22Rv1 (cell line): ENCODE results near the gene ENTHD1.
"Not testable (repeated sequence)": the region's sequence is repeated elsewhere in the genome, so short reads cannot be mapped to it uniquely, and the experiment has no call there.

Experiments used
- H3K27ac ChIP-seq: fragments of 450-650 bp; 2 replicates; pipeline ENCODE4 v1.5.1; 2017
- ZFX ChIP-seq: fragments of 450-650 bp; IDR thresholded peaks from 2 replicates; pipeline ENCODE4 v1.6.1; 2017; ENCODE audit warnings: antibody characterized with exemption, borderline replicate concordance
- TF ChIP-seq, protein P1 (sequence below): fragments of 450-650 bp; IDR thresholded peaks from 2 replicates; pipeline ENCODE4 v1.5.1; 2017; ENCODE audit warnings: mild to moderate bottlenecking

Gene ENTHD1

DNA sequence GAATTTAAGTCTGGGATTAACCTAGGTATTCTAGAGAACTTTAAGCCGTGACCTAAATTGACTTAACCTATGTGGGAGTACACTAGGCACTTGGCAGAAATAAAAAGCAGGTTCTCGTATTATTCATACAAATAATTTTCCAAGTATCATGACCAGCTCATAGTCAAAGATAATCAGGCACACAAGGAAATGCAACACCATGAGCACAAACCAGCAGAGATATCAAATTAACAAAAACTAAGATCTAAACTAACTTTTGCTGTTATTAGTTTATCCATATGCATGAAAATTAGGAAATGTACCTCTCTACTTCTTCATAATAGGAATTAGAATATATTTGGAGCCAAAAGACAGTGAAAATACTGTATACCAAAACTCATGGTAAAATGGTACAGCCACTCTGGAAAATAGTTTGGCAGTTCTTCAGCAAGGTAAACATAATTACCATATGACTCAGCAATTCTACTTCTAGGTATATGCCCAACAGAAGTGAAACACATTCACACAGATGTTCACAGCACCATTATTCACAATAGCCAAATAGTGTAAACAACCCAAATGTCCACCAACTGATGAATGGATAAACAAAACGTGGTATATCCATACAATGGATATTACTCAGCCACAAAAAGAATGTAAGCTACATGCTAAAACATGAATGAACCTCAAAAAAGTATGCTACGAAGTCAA lies 154.1 kb downstream of the ENTHD1 start:
- H3K27ac ChIP-seq = no peak overlapping the region
- TF ChIP-seq, protein P1, sequence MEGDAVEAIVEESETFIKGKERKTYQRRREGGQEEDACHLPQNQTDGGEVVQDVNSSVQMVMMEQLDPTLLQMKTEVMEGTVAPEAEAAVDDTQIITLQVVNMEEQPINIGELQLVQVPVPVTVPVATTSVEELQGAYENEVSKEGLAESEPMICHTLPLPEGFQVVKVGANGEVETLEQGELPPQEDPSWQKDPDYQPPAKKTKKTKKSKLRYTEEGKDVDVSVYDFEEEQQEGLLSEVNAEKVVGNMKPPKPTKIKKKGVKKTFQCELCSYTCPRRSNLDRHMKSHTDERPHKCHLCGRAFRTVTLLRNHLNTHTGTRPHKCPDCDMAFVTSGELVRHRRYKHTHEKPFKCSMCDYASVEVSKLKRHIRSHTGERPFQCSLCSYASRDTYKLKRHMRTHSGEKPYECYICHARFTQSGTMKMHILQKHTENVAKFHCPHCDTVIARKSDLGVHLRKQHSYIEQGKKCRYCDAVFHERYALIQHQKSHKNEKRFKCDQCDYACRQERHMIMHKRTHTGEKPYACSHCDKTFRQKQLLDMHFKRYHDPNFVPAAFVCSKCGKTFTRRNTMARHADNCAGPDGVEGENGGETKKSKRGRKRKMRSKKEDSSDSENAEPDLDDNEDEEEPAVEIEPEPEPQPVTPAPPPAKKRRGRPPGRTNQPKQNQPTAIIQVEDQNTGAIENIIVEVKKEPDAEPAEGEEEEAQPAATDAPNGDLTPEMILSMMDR = no peak
- TF ChIP-seq ZFX = no peak

DNA sequence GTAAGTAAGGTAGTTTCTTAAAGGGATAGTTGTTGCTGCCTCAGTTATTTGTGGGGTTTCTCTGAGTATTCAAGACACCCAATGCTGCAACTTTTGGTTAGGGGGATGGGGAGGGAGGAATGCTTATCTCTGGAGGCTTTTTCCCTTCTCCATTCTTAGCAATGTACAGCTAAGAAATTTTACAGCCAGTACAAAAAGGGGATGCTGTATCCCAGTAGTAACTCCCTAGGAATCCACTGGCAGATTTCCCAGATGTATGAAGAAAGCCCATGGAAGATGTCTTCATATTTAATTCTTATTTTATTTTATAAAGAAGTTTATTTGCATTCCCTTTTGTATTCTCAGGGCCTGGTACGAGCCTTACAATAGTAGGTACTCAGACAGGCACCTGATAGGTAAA lies 154.8 kb downstream of the ENTHD1 start:
- TF ChIP-seq, protein P1 = no peak
- TF ChIP-seq ZFX = no peak
- H3K27ac ChIP-seq = no peak overlapping the region

DNA sequence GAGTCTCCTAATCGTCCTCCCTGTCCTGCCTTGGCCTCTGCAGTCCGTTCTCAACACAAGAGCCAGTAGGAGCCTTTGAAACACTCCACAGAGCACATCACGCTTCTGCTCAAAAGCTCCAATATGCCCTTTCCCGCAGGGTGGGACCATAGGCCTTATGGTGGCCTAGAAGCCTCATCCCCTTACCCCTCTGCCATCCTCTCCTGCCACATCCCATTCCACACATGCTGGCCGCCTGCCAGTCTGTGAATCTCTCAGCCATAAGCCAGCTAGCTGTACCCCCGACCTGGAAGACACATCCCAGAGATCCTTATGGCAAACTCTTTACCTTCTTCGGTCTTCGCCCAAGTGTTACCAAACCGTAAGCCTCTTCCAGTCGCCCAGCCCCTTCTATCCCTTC lies 157.8 kb downstream of the ENTHD1 start:
- no peak overlapping the region for H3K27ac ChIP-seq
- no peak for TF ChIP-seq ZFX
- TF ChIP-seq, protein P1 = no peak

DNA sequence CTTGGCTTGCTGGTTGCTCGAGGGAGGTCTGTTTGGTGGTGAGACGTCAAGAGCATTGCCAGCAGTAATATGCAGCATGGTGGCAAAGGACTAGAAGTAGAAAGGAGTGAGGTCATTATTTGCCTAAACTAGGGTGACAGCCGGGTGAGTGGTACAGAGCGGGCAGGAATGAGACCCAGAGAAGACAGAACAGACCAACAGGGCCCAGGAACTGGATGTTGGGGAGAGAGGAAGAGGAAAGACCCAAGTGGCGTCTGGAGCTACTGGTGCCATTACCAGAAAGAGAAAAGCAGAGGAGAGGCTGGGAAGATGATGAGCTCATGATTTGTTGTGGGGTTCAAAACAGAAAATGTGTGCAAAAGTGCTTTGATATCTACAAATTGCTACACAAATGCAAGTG lies 158.7 kb downstream of the ENTHD1 start:
- TF ChIP-seq, protein P1 = no peak
- no peak for TF ChIP-seq ZFX
- H3K27ac ChIP-seq = no peak overlapping the region

DNA sequence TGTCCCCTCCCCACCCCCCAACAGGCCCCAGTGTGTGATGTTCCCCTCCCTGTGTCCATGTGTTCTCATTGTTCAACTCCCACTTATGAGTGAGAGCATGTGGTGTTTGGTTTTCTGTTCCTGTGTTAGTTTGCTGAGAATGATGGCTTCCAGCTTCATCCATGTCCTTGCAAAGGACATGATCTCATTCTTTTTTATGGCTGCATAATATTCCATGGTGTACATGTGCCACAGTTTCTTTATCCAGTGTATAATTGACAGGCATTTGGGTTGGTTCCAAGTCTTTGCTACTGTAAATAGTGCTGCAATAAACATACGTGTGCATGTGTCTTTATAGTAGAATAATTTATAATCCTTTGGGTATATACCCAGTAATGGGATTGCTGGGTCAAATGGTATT lies 159.5 kb downstream of the ENTHD1 start:
- H3K27ac ChIP-seq = not testable (repeated sequence)

DNA sequence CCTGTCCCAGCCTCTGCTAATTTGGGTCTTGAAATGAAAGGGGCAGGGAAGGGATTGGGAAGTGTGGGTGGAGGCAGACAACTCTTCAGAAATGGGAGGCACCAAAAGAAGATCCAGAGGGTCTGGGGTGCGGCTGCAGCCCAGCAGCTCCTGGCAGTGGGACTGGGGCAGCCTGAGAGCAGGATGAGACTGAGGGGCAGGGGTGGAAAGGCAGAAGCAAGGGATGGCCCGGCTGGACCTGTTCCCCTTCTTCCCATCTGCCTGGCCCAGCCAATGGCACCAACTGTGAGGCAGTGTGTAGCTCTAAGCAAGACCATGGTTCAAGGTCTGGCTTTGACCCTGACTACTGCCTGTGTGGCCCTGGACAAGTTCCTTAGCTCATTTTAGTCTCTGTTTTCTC lies 160.4 kb downstream of the ENTHD1 start:
- TF ChIP-seq, protein P1 = no peak
- no peak for TF ChIP-seq ZFX

DNA sequence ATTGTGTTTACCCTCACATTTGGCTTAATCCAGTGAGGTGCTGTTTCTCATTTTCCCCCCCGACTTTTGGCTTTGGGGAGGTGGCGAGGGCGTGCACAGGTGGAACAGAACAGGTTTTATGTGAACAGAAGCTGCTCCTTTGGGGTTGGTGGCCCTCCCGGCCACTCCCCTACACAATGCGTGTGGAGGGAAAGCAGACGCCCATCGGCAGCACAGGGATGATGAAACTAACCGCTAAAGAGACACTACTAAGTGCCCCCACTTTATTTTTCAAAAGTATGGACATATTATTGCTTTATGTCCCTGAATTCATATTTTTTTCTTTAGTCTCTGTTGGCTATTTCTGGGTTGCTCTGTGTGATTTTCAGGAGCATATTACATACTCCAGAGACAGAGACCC lies 160.9 kb downstream of the ENTHD1 start:
- no peak overlapping the region for H3K27ac ChIP-seq
- TF ChIP-seq, protein P1 = no peak
- no peak for TF ChIP-seq ZFX

More for the DNA sequence above, 160.4 kb downstream of the ENTHD1 start:
- H3K27ac ChIP-seq = no peak overlapping the region
